ENCODE results near the gene ZNF804B.
"Not testable (repeated sequence)": the region's sequence is repeated elsewhere in the genome, so short reads cannot be mapped to it uniquely, and the experiment has no call there.

Gene ZNF804B

GRCh38 chr7:89085580-89085979, 326.1 kb downstream of the ZNF804B start:
- DNase-seq, result no peak

- no peak for DNase-seq
Observed at GRCh38 chr7:89091550-89091949, 332.1 kb downstream of the ZNF804B start.

GRCh38 chr7:89094269-89094668, 334.8 kb downstream of the ZNF804B start:
- DNase-seq, result no peak

GRCh38 chr7:89103564-89103963, 344.1 kb downstream of the ZNF804B start:
- DNase-seq, result no peak

- DNase-seq, result no peak
Observed at GRCh38 chr7:89104748-89105685, 345.5 kb downstream of the ZNF804B start.

- DNase-seq, result no peak
Observed at GRCh38 chr7:89123871-89124270, 364.4 kb downstream of the ZNF804B start.

- no peak for DNase-seq
Observed at GRCh38 chr7:89129600-89130375, 370.3 kb downstream of the ZNF804B start.

GRCh38 chr7:89133357-89133756, 373.9 kb downstream of the ZNF804B start:
- no peak for DNase-seq

GRCh38 chr7:89133819-89134218, 374.3 kb downstream of the ZNF804B start:
- no peak for DNase-seq

- no peak for DNase-seq
Observed at GRCh38 chr7:89145801-89146200, 386.3 kb downstream of the ZNF804B start.

GRCh38 chr7:89160107-89160506, 400.6 kb downstream of the ZNF804B start:
- DNase-seq, result no peak

GRCh38 chr7:89165421-89165820, 405.9 kb downstream of the ZNF804B start:
- no peak for DNase-seq

- DNase-seq, result no peak
Observed at GRCh38 chr7:89170628-89171027, 411.1 kb downstream of the ZNF804B start.

GRCh38 chr7:89182116-89182515, 422.6 kb downstream of the ZNF804B start:
- DNase-seq, result no peak

- peak in 1 of 58 donors; percentile 21 for DNase-seq
Observed at GRCh38 chr7:89183712-89184111, 424.2 kb downstream of the ZNF804B start.

GRCh38 chr7:89200758-89201157, 441.3 kb downstream of the ZNF804B start:
- DNase-seq, result no peak

GRCh38 chr7:89223900-89224395, 464.4 kb downstream of the ZNF804B start:
- no peak for DNase-seq

GRCh38 chr7:89228688-89229171, 469.2 kb downstream of the ZNF804B start:
- not testable (repeated sequence) for DNase-seq

GRCh38 chr7:89238156-89238555, 478.7 kb downstream of the ZNF804B start:
- DNase-seq, result no peak

GRCh38 chr7:89246196-89246595, 486.7 kb downstream of the ZNF804B start:
- DNase-seq, result no peak

GRCh38 chr7:89247207-89247606, 487.7 kb downstream of the ZNF804B start:
- DNase-seq, result no peak

GRCh38 chr7:89259085-89259484, 499.6 kb downstream of the ZNF804B start:
- DNase-seq, result no peak

All from anterior cingulate cortex (tissue), 58 donors.